Peyer's patch (tissue), 4 donors: ENCODE data around the gene C22orf42.

Experiments used
- CTCF ChIP-seq, 6 experiments: fragments of 450-650 bp in 4 of 6; fragments of 200-600 bp in 2 of 6; sonication (generic) in 1 of 6; IDR thresholded peaks; one replicate each; pipeline ENCODE4 v1.5.1; 2017 to 2019; ENCODE audit warnings: antibody characterized with exemption in 6 of 6, mild to moderate bottlenecking in 3 of 6, moderate library complexity in 1 of 6
- POLR2A ChIP-seq, 2 donors: fragments of 450-650 bp; IDR thresholded peaks; one replicate each; pipeline ENCODE4 v1.5.1; 2017; ENCODE audit warnings: antibody characterized with exemption in 2 of 2, mild to moderate bottlenecking in 2 of 2, moderate library complexity in 2 of 2

GRCh38 chr22:32183625-32184024 lies 24.5 kb upstream of the C22orf42 start:
- TF ChIP-seq POLR2A (IDR thresholded peaks at IDR 0.05) (no peak), CTCF (IDR thresholded peaks at IDR 0.05) (no peak)
